Hepatocyte (in vitro differentiated cells): Measurements from ENCODE around the gene TMPRSS6. TPM values are rescaled to one million over a fixed set of nuclear protein-coding genes. Genes with fewer than 3 reads are reported as not detected.

Experiments
- DNase-seq: peaks from one replicate; pipeline ENCODE4 v3.0.0-alpha.2; 2016; ENCODE audit warnings: low spot score
- H2AFZ ChIP-seq: fragments of 200-600 bp; sonication (generic); 2 replicates; pipeline ENCODE4 v1.6.0; 2016; ENCODE audit warnings: antibody characterized with exemption, mild to moderate bottlenecking
- H3K27ac ChIP-seq: fragments of 200-600 bp; sonication (generic); 2 replicates; pipeline ENCODE4 v1.5.1; 2016; ENCODE audit warnings: mild to moderate bottlenecking
- H3K27me3 ChIP-seq: fragments of 200-600 bp; sonication (generic); 2 replicates; pipeline ENCODE4 v1.6.1; 2016
- H3K36me3 ChIP-seq: fragments of 200-600 bp; sonication (generic); replicated peaks from 2 replicates; pipeline ENCODE4 v1.5.1; 2016; ENCODE audit warnings: low read depth; ENCODE audit not compliant: insufficient read depth
- H3K4me1 ChIP-seq: fragments of 200-600 bp; sonication (generic); 2 replicates; pipeline ENCODE4 v1.5.1; 2016; ENCODE audit warnings: mild to moderate bottlenecking, moderate library complexity; ENCODE audit not compliant: insufficient read depth
- H3K4me2 ChIP-seq: fragments of 200-600 bp; sonication (generic); 2 replicates; pipeline ENCODE4 v1.6.0; 2016
- H3K4me3 ChIP-seq: fragments of 200-600 bp; sonication (generic); 2 replicates; pipeline ENCODE4 v1.5.1; 2016; ENCODE audit warnings: mild to moderate bottlenecking
- H3K79me2 ChIP-seq: fragments of 200-600 bp; sonication (generic); 2 replicates; pipeline ENCODE4 v1.6.0; 2017; ENCODE audit warnings: mild to moderate bottlenecking
- H3K9me2 ChIP-seq: fragments of 200-600 bp; sonication (generic); replicated peaks from 2 replicates; pipeline ENCODE4 v1.6.0; 2017; ENCODE audit warnings: mild to moderate bottlenecking; ENCODE audit not compliant: insufficient read depth
- H3K9me3 ChIP-seq: fragments of 200-600 bp; sonication (generic); 2 replicates; pipeline ENCODE4 v1.5.1; 2016; ENCODE audit warnings: low read depth, mild to moderate bottlenecking
- H4K20me1 ChIP-seq: fragments of 200-600 bp; sonication (generic); 2 replicates; pipeline ENCODE4 v1.6.0; 2016; ENCODE audit warnings: mild to moderate bottlenecking; ENCODE audit not compliant: insufficient read depth, poor library complexity, severe bottlenecking
- CTCF ChIP-seq: fragments of 200-600 bp; sonication (generic); IDR thresholded peaks from 2 replicates; pipeline ENCODE4 v1.5.1; 2016; ENCODE audit warnings: antibody characterized with exemption, mild to moderate bottlenecking; ENCODE audit not compliant: poor library complexity
- EZH2 ChIP-seq: fragments of 200-600 bp; sonication (generic); IDR thresholded peaks from 2 replicates; pipeline ENCODE4 v1.6.1; 2016; ENCODE audit warnings: antibody characterized with exemption, mild to moderate bottlenecking, borderline replicate concordance
- EZH2phosphoT487 ChIP-seq: fragments of 200-600 bp; sonication (generic); IDR thresholded peaks from one replicate; pipeline ENCODE4 v1.6.1; 2018; ENCODE audit warnings: antibody characterized with exemption, mild to moderate bottlenecking, low read depth, moderate library complexity; ENCODE audit not compliant: unreplicated experiment, severe bottlenecking
- WGBS: methylation state at CpG from one replicate; pipeline ENCODE4 v1.1.6; 2016; ENCODE audit warnings: low lambda C conversion rate; ENCODE audit errors: missing lambda C conversion rate; 5-methylcytosine and 5-hydroxymethylcytosine counted together
- polyA plus RNA-seq: library from polyadenylated mRNA; unstranded; fragments of >200 nt; fragmentation: Nextera tagmentation; extraction: Ambion mirVana; gene quantifications from 2 replicates; pipeline ENCODE4 v1.2.1, GENCODE V29; 2016
- total RNA-seq: library from RNA; depleted of rRNA; stranded (reverse); fragments of >200 nt; gene quantifications from 2 replicates; pipeline ENCODE4 v1.2.3, GENCODE V29; 2014

The TMPRSS6 gene
- total and polyA plus RNA-seq, 2 experiments from 2014 or later, result 34.4 to 49.8 TPM

- H3K79me2 ChIP-seq, result no peaks in the 10 kb centered on the region
- no peaks in the 10 kb centered on the region for H3K36me3 ChIP-seq
- H4K20me1 ChIP-seq, result no peaks in the 10 kb centered on the region
- no peak overlapping the region for H3K4me2 ChIP-seq
- WGBS, result 69% methylated on average over 7 of the region's 9 CpGs
- no peak overlapping the region for H3K4me3 ChIP-seq
- no peak for DNase-seq
- peaks cover 26% of the 10 kb centered on the region for H3K27me3 ChIP-seq
- no peak overlapping the region for H3K27ac ChIP-seq
- H2AFZ ChIP-seq, result no peak overlapping the region
- H3K9me3 ChIP-seq, result no peaks in the 10 kb centered on the region
- TF ChIP-seq CTCF, result no peak
- no peak for TF ChIP-seq EZH2
- TF ChIP-seq EZH2phosphoT487, result no peak
- peaks cover 6% of the 10 kb centered on the region for H3K4me1 ChIP-seq
- H3K9me2 ChIP-seq, result no peaks in the 10 kb centered on the region
These were observed 38.8 kb downstream of the TMPRSS6 start for GRCh38 chr22:37070744-37071143.

- Histone ChIP-seq H3K27me3 (peaks cover 26% of the 10 kb centered on the region), H3K4me2 (no peak overlapping the region), H2AFZ (no peak overlapping the region), H3K9me2 (no peaks in the 10 kb centered on the region), H3K4me1 (peaks cover 6% of the 10 kb centered on the region), H3K27ac (no peak overlapping the region), H3K36me3 (no peaks in the 10 kb centered on the region), H4K20me1 (no peaks in the 10 kb centered on the region), H3K79me2 (no peaks in the 10 kb centered on the region), H3K9me3 (no peaks in the 10 kb centered on the region), H3K4me3 (no peak overlapping the region)
- 86% methylated on average over 8 of the region's 8 CpGs for WGBS
- DNase-seq, result no peak
- no peak for TF ChIP-seq EZH2
- TF ChIP-seq EZH2phosphoT487, result no peak
These were observed 39.2 kb downstream of the TMPRSS6 start for GRCh38 chr22:37070334-37070733.

- H3K4me1 ChIP-seq, result peaks cover 6% of the 10 kb centered on the region
- DNase-seq, result no peak
- 90% methylated on average over 8 of the region's 9 CpGs for WGBS
- H3K9me3 ChIP-seq, result no peaks in the 10 kb centered on the region
- H2AFZ ChIP-seq, result no peak overlapping the region
- peaks cover 26% of the 10 kb centered on the region for H3K27me3 ChIP-seq
- H3K4me2 ChIP-seq, result no peak overlapping the region
- no peak overlapping the region for H3K4me3 ChIP-seq
- no peak for TF ChIP-seq EZH2
- TF ChIP-seq CTCF, result no peak
- TF ChIP-seq EZH2phosphoT487, result no peak
- H4K20me1 ChIP-seq, result no peaks in the 10 kb centered on the region
- no peaks in the 10 kb centered on the region for H3K36me3 ChIP-seq
- H3K79me2 ChIP-seq, result no peaks in the 10 kb centered on the region
- H3K27ac ChIP-seq, result no peak overlapping the region
- no peaks in the 10 kb centered on the region for H3K9me2 ChIP-seq
These were observed 39.8 kb downstream of the TMPRSS6 start for GRCh38 chr22:37069719-37070118.

GRCh38 chr22:37069319-37069718, 40.2 kb downstream of the TMPRSS6 start:
- Histone ChIP-seq H3K9me2 (no peaks in the 10 kb centered on the region), H3K27me3 (peaks cover 26% of the 10 kb centered on the region), H3K9me3 (no peaks in the 10 kb centered on the region), H3K4me1 (peaks cover 6% of the 10 kb centered on the region), H3K36me3 (no peaks in the 10 kb centered on the region), H4K20me1 (no peaks in the 10 kb centered on the region), H2AFZ (no peak overlapping the region), H3K4me3 (no peak overlapping the region), H3K79me2 (no peaks in the 10 kb centered on the region), H3K27ac (no peak overlapping the region), H3K4me2 (peak overlapping the region; percentile 62)
- no peak for TF ChIP-seq EZH2
- TF ChIP-seq EZH2phosphoT487, result no peak
- TF ChIP-seq CTCF, result no peak
- no peak for DNase-seq
- WGBS, result 75% methylated on average over 7 of the region's 11 CpGs
